IPS-18c (cell line): ENCODE measurements around the gene ATG10.
"Not testable (repeated sequence)": the region's sequence is repeated elsewhere in the genome, so short reads cannot be mapped to it uniquely, and the experiment has no call there.

Source experiments
- H3K4me3 ChIP-seq: 2 replicates; pipeline ENCODE4 v1.7.0; 2013; ENCODE audit warnings: low read depth, mild to moderate bottlenecking, low read length, moderate library complexity; ENCODE audit not compliant: insufficient read depth
- H3K9me3 ChIP-seq: one replicate; pipeline ENCODE4 v1.6.1; 2013; ENCODE audit warnings: mild to moderate bottlenecking, low read length, moderate library complexity; ENCODE audit not compliant: control insufficient read depth, insufficient read depth

The ATG10 gene

GRCh38 chr5:82217917-82218316 lies 246.1 kb downstream of the ATG10 start:
- no peak overlapping the region for H3K4me3 ChIP-seq
- H3K9me3 ChIP-seq, result no peaks in the 10 kb centered on the region

- Histone ChIP-seq H3K4me3 (no peak overlapping the region), H3K9me3 (no peaks in the 10 kb centered on the region)
Measured at GRCh38 chr5:82218374-82219156, 246.7 kb downstream of the ATG10 start.

- no peak overlapping the region for H3K4me3 ChIP-seq
- no peaks in the 10 kb centered on the region for H3K9me3 ChIP-seq
Measured at GRCh38 chr5:82221020-82221419, 249.2 kb downstream of the ATG10 start.

- no peak overlapping the region for H3K4me3 ChIP-seq
Measured at GRCh38 chr5:82222597-82223574, 251.1 kb downstream of the ATG10 start.

GRCh38 chr5:82225525-82226172 lies 253.8 kb downstream of the ATG10 start:
- Histone ChIP-seq H3K9me3 (no peaks in the 10 kb centered on the region), H3K4me3 (no peak overlapping the region)

More at GRCh38 chr5:82222597-82223574, 251.1 kb downstream of the ATG10 start:
- no peaks in the 10 kb centered on the region for H3K9me3 ChIP-seq

GRCh38 chr5:82234885-82235284 lies 263.1 kb downstream of the ATG10 start:
- Histone ChIP-seq H3K9me3 (no peaks in the 10 kb centered on the region), H3K4me3 (no peak overlapping the region)

- H3K9me3 ChIP-seq, result no peaks in the 10 kb centered on the region
Measured at GRCh38 chr5:82244151-82244550, 272.3 kb downstream of the ATG10 start.

GRCh38 chr5:82244854-82245635 lies 273.2 kb downstream of the ATG10 start:
- Histone ChIP-seq H3K9me3 (no peaks in the 10 kb centered on the region), H3K4me3 (no peak overlapping the region)

More at GRCh38 chr5:82244151-82244550, 272.3 kb downstream of the ATG10 start:
- H3K4me3 ChIP-seq, result no peak overlapping the region

GRCh38 chr5:82246960-82247574 lies 275.2 kb downstream of the ATG10 start:
- H3K4me3 ChIP-seq, result no peak overlapping the region
- no peaks in the 10 kb centered on the region for H3K9me3 ChIP-seq

- Histone ChIP-seq H3K9me3 (peaks cover 2% of the 10 kb centered on the region), H3K4me3 (no peak overlapping the region)
Measured at GRCh38 chr5:82252744-82253143, 280.9 kb downstream of the ATG10 start.

GRCh38 chr5:82255844-82256243 lies 284.0 kb downstream of the ATG10 start:
- no peak overlapping the region for H3K4me3 ChIP-seq
- H3K9me3 ChIP-seq, result peaks cover 2% of the 10 kb centered on the region

- Histone ChIP-seq H3K4me3 (no peak overlapping the region), H3K9me3 (peaks cover 2% of the 10 kb centered on the region)
Measured at GRCh38 chr5:82257247-82257646, 285.4 kb downstream of the ATG10 start.

- Histone ChIP-seq H3K9me3 (peaks cover 2% of the 10 kb centered on the region), H3K4me3 (no peak overlapping the region)
Measured at GRCh38 chr5:82257729-82258128, 285.9 kb downstream of the ATG10 start.

- no peaks in the 10 kb centered on the region for H3K9me3 ChIP-seq
- no peak overlapping the region for H3K4me3 ChIP-seq
Measured at GRCh38 chr5:82259172-82259800, 287.5 kb downstream of the ATG10 start.

- H3K4me3 ChIP-seq, result no peak overlapping the region
- H3K9me3 ChIP-seq, result no peaks in the 10 kb centered on the region
Measured at GRCh38 chr5:82265047-82265446, 293.2 kb downstream of the ATG10 start.

GRCh38 chr5:82267297-82267933 lies 295.6 kb downstream of the ATG10 start:
- H3K9me3 ChIP-seq, H3K4me3 ChIP-seq: not testable (repeated sequence)
